Neural progenitor cell (in vitro differentiated cells): Measurements from ENCODE around the gene SKI.

Experiments used
- CTCF ChIP-seq: fragments of 200-600 bp; sonication (generic); IDR thresholded peaks from 2 replicates; pipeline ENCODE4 v1.5.1; 2017; ENCODE audit warnings: antibody characterized with exemption, mild to moderate bottlenecking
- EZH2 ChIP-seq: fragments of 200-600 bp; sonication (generic); IDR thresholded peaks from 2 replicates; pipeline ENCODE4 v1.6.1; 2017; ENCODE audit warnings: antibody characterized with exemption, mild to moderate bottlenecking, moderate library complexity

- TF ChIP-seq CTCF (no peak), EZH2 (no peak)
Measured at GRCh38 chr1:2229911-2230731, 2.0 kb downstream of the SKI start.
